H1 (cell line): ENCODE results near the gene TAS2R46. TPM values are rescaled to one million over a fixed set of nuclear protein-coding genes. Genes with fewer than 3 reads are reported as not detected.

Experiments used
- FOSL1 ChIP-seq: IDR thresholded peaks from 2 replicates; pipeline ENCODE4 v1.6.1; 2011; ENCODE audit warnings: mild to moderate bottlenecking, low read depth, low read length, moderate library complexity; ENCODE audit not compliant: insufficient read depth
- GABPA ChIP-seq: IDR thresholded peaks from 2 replicates; pipeline ENCODE4 v1.6.1; 2011; ENCODE audit warnings: mild to moderate bottlenecking, low read length, moderate library complexity, borderline replicate concordance; ENCODE audit not compliant: insufficient read depth
- HDAC6 ChIP-seq: IDR thresholded peaks from one replicate; pipeline ENCODE4 v1.7.1; 2012; ENCODE audit warnings: low read depth, mild to moderate bottlenecking, inconsistent platforms, low read length, moderate library complexity
- RBBP5 ChIP-seq: IDR thresholded peaks from 2 replicates; pipeline ENCODE4 v1.7.1; 2012; ENCODE audit warnings: low read depth, mild to moderate bottlenecking, inconsistent platforms, low read length, moderate library complexity, borderline replicate concordance
- TAF7 ChIP-seq: optimal IDR thresholded peaks from 2 replicates; pipeline ENCODE3; 2011; ENCODE audit warnings: low read depth, mild to moderate bottlenecking, inconsistent platforms, low read length, moderate library complexity, borderline replicate concordance
- polyA plus RNA-seq, 7 experiments: library from polyadenylated mRNA; depleted of rRNA in 3 of 7; stranded (reverse) in 5 of 7; unstranded in 2 of 7; fragments of >200 nt in 5 of 7; fragments of 200-250 nt in 2 of 7; gene quantifications; 1 replicate in 5 of 7; 2 replicates in 1 of 7; 4 replicates in 1 of 7; pipeline versions ENCODE4 v1.2.1 to v1.2.3, GENCODE V29; 2011 to 2013; ENCODE audit warnings: missing spikeins in 2 of 7, mixed read lengths in 2 of 7
- total RNA-seq: library from RNA; stranded (reverse); fragmentation: NEBNext Ultra II Directional; extraction: Animal tissue kit (Norgen Biotek cat#: 25700); gene quantifications from 2 replicates; pipeline ENCODE4 v1.2.1, GENCODE V29; 2021

Gene TAS2R46
- total and polyA plus RNA-seq, 2 of the 8 experiments (the other 6 are each of a cell fraction or from before 2014, with no cell fraction given), result 0.14 TPM; not detected in 1

GRCh38 chr12:11106288-11106687, 44.2 kb upstream of the TAS2R46 start (continued):
- TF ChIP-seq RBBP5 (no peak), GABPA (no peak), TAF7 (no peak), HDAC6 (no peak), FOSL1 (no peak)
